ENCODE data around the gene ZNF525. TPM values are rescaled to one million over a fixed set of nuclear protein-coding genes. Genes with fewer than 3 reads are reported as not detected.

Gene ZNF525
- polyA plus RNA-seq, 1 of the 3 experiments (the other 2 are of a cell fraction), result 2.5 TPM

GRCh38 chr19:53374288-53374687 is 8.8 kb downstream of the ZNF525 start:
- H3K36me3 ChIP-seq (replicated peaks in 1 of 2; ENCODE audit: control insufficient read depth in 1 of 2, insufficient read depth in 2 of 2, low read length in 1 of 2), result peaks cover 0 to 39% of the 10 kb centered on the region in 2 experiments
- TF ChIP-seq EP300 (IDR thresholded peaks at IDR 0.05; ENCODE audit: borderline replicate concordance in 1 of 2, low read depth in 1 of 2, low read length in 1 of 2) (no peak), POLR2AphosphoS5 (IDR thresholded peaks at IDR 0.05; ENCODE audit: low read depth, low read length) (no peak), PBX3 (IDR thresholded peaks at IDR 0.05) (no peak), RAD21 (IDR thresholded peaks at IDR 0.05; ENCODE audit: low read length) (no peak), RCOR1 (IDR thresholded peaks at IDR 0.05; ENCODE audit: low read length) (no peak)
- no peaks in the 10 kb centered on the region for H3F3A ChIP-seq (replicated peaks; ENCODE audit: insufficient read depth)
- no peak overlapping the region for H3K4me3 ChIP-seq (ENCODE audit: low read depth in 2 of 2, low read length in 1 of 2)
- no peaks in the 10 kb centered on the region for H3K27me3 ChIP-seq (ENCODE audit: insufficient read depth)
- no peaks in the 10 kb centered on the region for H3K4me1 ChIP-seq (ENCODE audit: control insufficient read depth in 1 of 2, insufficient read depth in 2 of 2, low read depth in 1 of 2, low read length in 1 of 2)
- H2AFZ ChIP-seq (ENCODE audit: low read depth), result no peak overlapping the region
- no peaks in the 10 kb centered on the region for H3K79me2 ChIP-seq (ENCODE audit: insufficient read depth)
- no peak for DNase-seq
- CTCF ChIA-PET, result no interaction called here
- H3K27ac ChIP-seq (ENCODE audit: low read depth in 2 of 2, low read length in 1 of 2), result no peak overlapping the region
- no peaks in the 10 kb centered on the region for H3K9me2 ChIP-seq
- 72% methylated on average over 3 of the region's 3 CpGs for WGBS (ENCODE audit: low lambda C conversion rate)
- no peak overlapping the region for H3K9ac ChIP-seq
- H4K20me1 ChIP-seq (ENCODE audit: insufficient read depth), result no peaks in the 10 kb centered on the region
- no peak overlapping the region for H3K4me2 ChIP-seq
- POLR2A ChIA-PET, result no interaction called here
- no peaks in the 10 kb centered on the region for H3K9me3 ChIP-seq

GRCh38 chr19:53374743-53375142 is 9.2 kb downstream of the ZNF525 start:
- Histone ChIP-seq H3K9me2 (no peaks in the 10 kb centered on the region), H3K36me3 (replicated peaks in 1 of 2; ENCODE audit: control insufficient read depth in 1 of 2, insufficient read depth in 2 of 2, low read length in 1 of 2) (peaks cover 0 to 44% of the 10 kb centered on the region in 2 experiments), H3K9ac (no peak overlapping the region), H3K4me1 (ENCODE audit: control insufficient read depth in 1 of 2, insufficient read depth in 2 of 2, low read depth in 1 of 2, low read length in 1 of 2) (no peaks in the 10 kb centered on the region), H3K4me2 (no peak overlapping the region), H3K4me3 (ENCODE audit: low read depth in 2 of 2, low read length in 1 of 2) (no peak overlapping the region), H3K27me3 (ENCODE audit: insufficient read depth) (no peaks in the 10 kb centered on the region), H4K20me1 (ENCODE audit: insufficient read depth) (no peaks in the 10 kb centered on the region), H2AFZ (ENCODE audit: low read depth) (no peak overlapping the region), H3K79me2 (ENCODE audit: insufficient read depth) (no peaks in the 10 kb centered on the region), H3K9me3 (no peaks in the 10 kb centered on the region), H3K27ac (ENCODE audit: low read depth in 2 of 2, low read length in 1 of 2) (no peak overlapping the region), H3F3A (replicated peaks; ENCODE audit: insufficient read depth) (no peaks in the 10 kb centered on the region)
- CTCF ChIA-PET, result no interaction called here
- TF ChIP-seq TAF1 (IDR thresholded peaks at IDR 0.05; ENCODE audit: borderline replicate concordance, low read depth, low read length) (no peak), CHD2 (IDR thresholded peaks at IDR 0.05; ENCODE audit: low read length, partially characterized antibody) (no peak), FOSL2 (IDR thresholded peaks at IDR 0.05; ENCODE audit: borderline replicate concordance, low read depth) (no peak), ZBTB33 (IDR thresholded peaks at IDR 0.05; ENCODE audit: borderline replicate concordance, low read depth) (no peak), PBX3 (IDR thresholded peaks at IDR 0.05) (no peak), TEAD4 (IDR thresholded peaks at IDR 0.05; ENCODE audit: borderline replicate concordance, insufficient read depth) (no peak), EZH2phosphoT487 (IDR thresholded peaks at IDR 0.05; ENCODE audit: borderline replicate concordance, low read depth) (no peak), CTCF (IDR thresholded peaks at IDR 0.05) (no peak), SIN3A (IDR thresholded peaks at IDR 0.05; ENCODE audit: borderline replicate concordance, low read depth, low read length) (no peak), ELF1 (IDR thresholded peaks at IDR 0.05) (no peak), FOXJ3 (CRISPR knock-in tag; IDR thresholded peaks at IDR 0.05) (no peak), RCOR1 (IDR thresholded peaks at IDR 0.05; ENCODE audit: low read length) (no peak), SMC3 (IDR thresholded peaks at IDR 0.05; ENCODE audit: low read depth, low read length) (no peak), GABPA (IDR thresholded peaks at IDR 0.05; ENCODE audit: low read depth) (no peak), POLR2AphosphoS5 (IDR thresholded peaks at IDR 0.05; ENCODE audit: low read depth, low read length) (no peak)
- POLR2A ChIA-PET, result no interaction called here
- WGBS (ENCODE audit: low lambda C conversion rate), result 81% methylated on average over 1 of the region's 1 CpG
- DNase-seq, result no peak
